Heart left ventricle (tissue), 16 donors: ENCODE data around the gene SLC7A14. TPM values are rescaled to one million over a fixed set of nuclear protein-coding genes. Genes with fewer than 3 reads are reported as not detected.
A peak's percentile ranks its signal among the peaks of the same experiment; 100 is the strongest.

Source experiments
- ATAC-seq, 4 donors: fragments of 200-7000 bp; cut with Tn5 transposase; one replicate each; pipeline ENCODE4 v1.9.1; 2020 to 2022; ENCODE audit warnings: moderate library complexity in 4 of 4, mild to moderate bottlenecking in 3 of 4, moderate number of reproducible peaks in 1 of 4
- DNase-seq, 5 donors: peaks; one replicate each; pipeline ENCODE4 v3.0.0-alpha.2; 2020
- H3K27ac ChIP-seq, 12 donors: fragments of 200-600 bp; sonication (generic) in 4 of 12; one replicate each; pipeline versions ENCODE4 v1.5.0 to v1.8.0; 2016 to 2022; ENCODE audit warnings: mild to moderate bottlenecking in 2 of 12
- H3K27me3 ChIP-seq, 9 donors: fragments of 200-600 bp; sonication (generic) in 2 of 9; one replicate each; pipeline versions ENCODE4 v1.5.1 to v1.8.0; 2016 to 2022; ENCODE audit warnings: mild to moderate bottlenecking in 3 of 9
- H3K36me3 ChIP-seq, 9 donors: fragments of 200-600 bp; sonication (generic) in 2 of 9; one replicate each; pipeline versions ENCODE4 v1.5.0 to v1.8.0; 2018 to 2022; ENCODE audit warnings: mild to moderate bottlenecking in 2 of 9
- H3K4me1 ChIP-seq, 12 donors: fragments of 200-600 bp; sonication (generic) in 4 of 12; one replicate each; pipeline versions ENCODE4 v1.5.0 to v1.8.0; 2016 to 2022; ENCODE audit warnings: mild to moderate bottlenecking in 3 of 12
- H3K4me3 ChIP-seq, 12 donors: fragments of 200-600 bp; sonication (generic) in 4 of 12; one replicate each; pipeline versions ENCODE4 v1.5.0 to v1.8.0; 2017 to 2022; ENCODE audit warnings: mild to moderate bottlenecking in 9 of 12, moderate library complexity in 4 of 12
- H3K9me3 ChIP-seq, 12 donors: fragments of 200-600 bp; sonication (generic) in 4 of 12; one replicate each; pipeline versions ENCODE4 v1.5.0 to v1.8.0; 2016 to 2022; ENCODE audit warnings: mild to moderate bottlenecking in 1 of 12
- CTCF ChIP-seq, 12 donors: fragments of 200-600 bp; sonication (generic) in 4 of 12; IDR thresholded peaks; one replicate each; pipeline versions ENCODE4 v1.5.0 to v1.8.0; 2018 to 2022; ENCODE audit warnings: antibody characterized with exemption in 12 of 12, mild to moderate bottlenecking in 5 of 12
- POLR2A ChIP-seq, 2 donors: fragments of 450-650 bp; IDR thresholded peaks; one replicate each; pipeline ENCODE4 v1.6.1; 2017; ENCODE audit warnings: antibody characterized with exemption in 2 of 2, mild to moderate bottlenecking in 2 of 2, moderate library complexity in 2 of 2
- WGBS, 4 donors: extraction: QIAGEN DNeasy Blood & Tissue Kit in 2 of 4; methylation state at CpG; one replicate each; pipeline versions ENCODE4 v1.1.5 to v1.1.7; 2013 to 2018; 5-methylcytosine and 5-hydroxymethylcytosine counted together
- intact Hi-C, 10 donors: fragments of 100-400 bp; cut with DNase I; formaldehyde crosslinking; loops; one replicate each; pipeline versions ENCODE4 v1.11.1 to v1.14.2; 2022
- polyA plus RNA-seq, 2 donors: library from polyadenylated mRNA; stranded (reverse); fragments of 200-250 nt; gene quantifications; one replicate each; pipeline ENCODE4 v1.2.3, GENCODE V29; 2013
- total RNA-seq, 9 donors: library from RNA; depleted of rRNA in 2 of 9; stranded (reverse); fragments of >200 nt in 2 of 9; fragmentation: NEBNext Ultra II Directional in 3 of 9; extraction: Animal tissue kit (Norgen Biotek cat#: 25700) in 3 of 9; gene quantifications; one replicate each; pipeline versions ENCODE4 v1.1.0 to v1.2.4, GENCODE V29; 2016 to 2023
- donor health status: ischemic (EF 13 %, LVEDD 7.1; RV severe dilation, severe dysfunction).
- donor health status: healthy with polysubstance abuse.
- donor health status: DM: no; HTN: yes; CAD: no.
- donor health status: DM: no; HTN: no; CAD: no.
- donor health status: ischemic (EF 25% LVEDD 6.9; RV normal size, moderate dysfunction).
- donor health status: ischemic (EF 25% LVEDD 5.7; RV mildly dilated, moderate dysfunction).
- donor health status: healthy.
- donor health status: DM: yes; HTN: yes; CAD: no.
- donor health status: ischemic (EF 35%, LVEDD 5.7; RV mildly dilated, moderate dysfunction).
- donor health status: nonischemic (EF 11% LVEDD 7.7; RV severe dilation, severe dysfunction).
- donor health status: DM: yes; HTN: yes; CAD: no.
- donor health status: PGD.
- donor health status: ischemic (EF 29% LVEDD 5.4; RV normal size, mild dysfunction).
- donor health status: nonischemic (EF 23%, LVEDD 6.1; RV moderate dilation, normal function).

SLC7A14 gene
- total and polyA plus RNA-seq, 11 donors = 0.02 TPM; not detected in 9

- TF ChIP-seq POLR2A (IDR thresholded peaks at IDR 0.05) (no peak), CTCF (IDR thresholded peaks at IDR 0.05) (no peak)
- ATAC-seq (no peak), DNase-seq (no peak)
- H3K27ac ChIP-seq = no peak overlapping the region
- 63 to 75% (median 70%) methylated on average over 4 of the region's 4 CpGs for WGBS, 4 donors
- H3K4me1 ChIP-seq = no peaks in the 10 kb centered on the region
- no peaks in the 10 kb centered on the region for H3K27me3 ChIP-seq
- H3K9me3 ChIP-seq = no peaks in the 10 kb centered on the region
- H3K36me3 ChIP-seq = no peaks in the 10 kb centered on the region
- no peak overlapping the region for H3K4me3 ChIP-seq
- intact Hi-C loops = no loop called here
Measured at GRCh38 chr3:170463011-170463410, 122.9 kb downstream of the SLC7A14 start.

DNA sequence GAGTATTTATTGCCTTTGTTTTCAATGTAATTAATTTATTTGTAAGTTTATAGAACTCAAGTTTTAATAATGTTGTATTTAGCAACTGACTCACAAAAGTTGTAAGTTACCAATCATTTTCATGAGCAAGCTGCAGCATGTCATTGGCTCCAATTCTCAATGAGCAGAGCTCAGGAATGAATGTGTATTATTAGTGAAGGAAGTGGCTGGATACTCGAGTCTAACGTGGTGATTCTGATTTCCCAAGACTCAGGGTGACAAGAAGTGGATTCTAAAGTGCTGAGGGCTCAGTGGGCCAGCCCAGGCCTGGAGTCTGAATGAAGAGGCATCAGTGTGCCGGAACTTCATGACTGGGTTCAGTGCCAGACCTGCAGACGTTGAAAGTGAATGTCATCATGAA is 127.6 kb downstream of the SLC7A14 start:
- ATAC-seq (no peak), DNase-seq (no peak)
- no peaks in the 10 kb centered on the region for H3K9me3 ChIP-seq
- intact Hi-C loops = no loop called here
- no peaks in the 10 kb centered on the region for H3K4me1 ChIP-seq
- no peaks in the 10 kb centered on the region for H3K27me3 ChIP-seq
- 48 to 68% (median 51%) methylated on average over 4 of the region's 4 CpGs for WGBS, 4 donors
- TF ChIP-seq CTCF (IDR thresholded peaks at IDR 0.05) (no peak), POLR2A (IDR thresholded peaks at IDR 0.05) (no peak)
- no peak overlapping the region for H3K27ac ChIP-seq
- no peak overlapping the region for H3K4me3 ChIP-seq
- no peaks in the 10 kb centered on the region for H3K36me3 ChIP-seq

DNA sequence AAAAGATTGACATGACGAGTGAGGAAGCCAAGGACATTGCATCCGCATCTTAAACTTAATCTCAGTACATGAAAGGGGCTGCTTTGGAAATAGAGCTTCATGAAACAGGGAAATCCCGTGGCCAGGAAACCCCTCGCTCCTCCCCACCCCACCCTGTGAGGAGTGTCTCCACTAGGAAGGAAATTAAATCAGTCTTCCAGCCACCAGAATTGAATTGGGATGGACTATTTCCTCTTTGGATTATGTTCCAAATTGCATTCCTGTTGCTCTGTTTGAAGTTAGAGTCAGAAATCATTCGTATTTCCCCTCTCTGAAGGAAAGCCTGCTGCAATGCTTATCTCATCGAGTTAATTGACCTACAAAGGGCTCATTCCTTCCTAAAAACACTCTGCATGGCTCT is 131.4 kb downstream of the SLC7A14 start:
- no peaks in the 10 kb centered on the region for H3K9me3 ChIP-seq
- intact Hi-C loops = no loop called here
- no peaks in the 10 kb centered on the region for H3K4me1 ChIP-seq
- peak in 3 of 4 donors; percentile 48 to 86 (median 67) for ATAC-seq
- TF ChIP-seq CTCF (IDR thresholded peaks at IDR 0.05) (no peak), POLR2A (IDR thresholded peaks at IDR 0.05) (no peak)
- 47 to 63% (median 55%) methylated on average over 6 of the region's 6 CpGs for WGBS, 4 donors
- no peaks in the 10 kb centered on the region for H3K36me3 ChIP-seq
- no peak overlapping the region for H3K4me3 ChIP-seq
- H3K27ac ChIP-seq = no peak overlapping the region
- DNase-seq = peak in 1 of 5 donors; percentile 33
- H3K27me3 ChIP-seq = no peaks in the 10 kb centered on the region

- Histone ChIP-seq H3K36me3 (no peaks in the 10 kb centered on the region), H3K27ac (no peak overlapping the region), H3K9me3 (no peaks in the 10 kb centered on the region), H3K4me1 (no peaks in the 10 kb centered on the region), H3K4me3 (no peak overlapping the region), H3K27me3 (no peaks in the 10 kb centered on the region)
- 96 to 98% (median 97%) methylated on average over 2 of the region's 2 CpGs for WGBS, 4 donors
- ATAC-seq = no peak
- no peak for DNase-seq
- TF ChIP-seq POLR2A (IDR thresholded peaks at IDR 0.05) = no peak
- no peak for TF ChIP-seq CTCF (IDR thresholded peaks at IDR 0.05)
- intact Hi-C loops = no loop called here
Measured at GRCh38 chr3:170450039-170450438, 135.8 kb downstream of the SLC7A14 start.
